ENCODE measurements around the gene C1QBP.

DNA sequence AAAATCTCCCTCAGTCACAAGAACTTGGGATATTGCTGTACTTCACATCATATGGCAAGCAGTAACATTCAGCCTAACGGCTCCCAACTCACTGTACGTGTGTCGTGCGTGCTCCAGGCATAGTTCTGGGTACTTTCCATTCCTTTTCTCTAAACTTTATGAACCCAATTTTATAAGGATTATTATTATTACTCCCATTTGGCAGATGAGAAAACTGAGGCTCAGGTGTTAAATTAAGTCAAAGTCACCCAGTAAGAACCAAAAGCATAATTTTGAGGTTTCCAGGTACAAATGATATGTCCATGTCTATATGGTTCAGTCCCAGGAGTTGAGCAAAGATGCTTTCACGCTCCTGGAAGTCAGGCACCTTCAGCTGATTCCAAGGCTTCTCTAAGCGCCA lies 4.8 kb upstream of the C1QBP start:
- TF ChIP-seq CTCF (IDR thresholded peaks at IDR 0.05; ENCODE audit: low read length), result no peak
- no peak for TF ChIP-seq EZH2 (optimal IDR thresholded peaks at IDR 0.05; ENCODE audit: low read depth, low read length)

Measured in MM.1S (cell line).